ENCODE data around the gene PDZD2.
"Not testable (repeated sequence)": the region's sequence is repeated elsewhere in the genome, so short reads cannot be mapped to it uniquely, and the experiment has no call there.

PDZD2 gene

DNA sequence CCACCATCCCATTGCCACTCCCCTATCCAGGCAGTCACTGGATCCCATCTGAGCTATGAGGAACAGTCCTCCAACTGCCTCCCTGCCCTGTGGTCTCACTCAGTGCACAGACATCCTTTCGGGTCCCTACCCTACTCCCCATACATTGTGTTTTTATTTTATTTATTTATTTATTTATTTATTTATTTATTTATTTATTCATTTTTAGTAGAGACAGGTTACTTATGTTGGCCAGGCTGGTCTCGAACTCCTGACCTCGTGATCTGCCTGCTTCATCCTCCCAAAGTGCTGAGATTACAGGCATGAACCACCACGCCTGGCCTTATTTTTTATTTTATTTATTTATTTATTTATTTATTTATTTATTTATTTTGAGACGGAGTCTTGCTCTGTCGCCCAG, 137.4 kb downstream of the PDZD2 start:
- not testable (repeated sequence) for DNase-seq

GRCh38 chr5:31776976-31777651, 138.2 kb downstream of the PDZD2 start:
- DNase-seq: no peak

DNA sequence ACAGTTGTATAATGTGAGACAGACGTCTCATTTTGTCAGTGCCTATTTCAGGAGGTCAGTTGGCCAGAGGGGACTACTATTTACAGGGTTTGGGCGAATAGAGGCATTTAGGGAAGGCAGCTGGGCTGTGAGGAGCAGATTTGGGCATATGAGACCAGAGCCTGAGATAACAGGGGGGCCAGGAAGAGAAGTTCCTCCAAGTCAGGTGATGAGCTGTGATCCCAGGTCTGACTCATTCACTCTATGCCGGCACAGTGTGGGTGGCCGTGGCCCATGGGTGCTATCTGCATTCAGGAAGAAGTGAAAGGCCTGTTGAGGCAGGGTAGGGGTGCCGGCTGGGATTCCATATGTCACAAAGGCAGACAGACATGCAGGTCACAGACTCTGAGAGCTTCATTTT, 142.8 kb downstream of the PDZD2 start:
- DNase-seq: no peak

DNA sequence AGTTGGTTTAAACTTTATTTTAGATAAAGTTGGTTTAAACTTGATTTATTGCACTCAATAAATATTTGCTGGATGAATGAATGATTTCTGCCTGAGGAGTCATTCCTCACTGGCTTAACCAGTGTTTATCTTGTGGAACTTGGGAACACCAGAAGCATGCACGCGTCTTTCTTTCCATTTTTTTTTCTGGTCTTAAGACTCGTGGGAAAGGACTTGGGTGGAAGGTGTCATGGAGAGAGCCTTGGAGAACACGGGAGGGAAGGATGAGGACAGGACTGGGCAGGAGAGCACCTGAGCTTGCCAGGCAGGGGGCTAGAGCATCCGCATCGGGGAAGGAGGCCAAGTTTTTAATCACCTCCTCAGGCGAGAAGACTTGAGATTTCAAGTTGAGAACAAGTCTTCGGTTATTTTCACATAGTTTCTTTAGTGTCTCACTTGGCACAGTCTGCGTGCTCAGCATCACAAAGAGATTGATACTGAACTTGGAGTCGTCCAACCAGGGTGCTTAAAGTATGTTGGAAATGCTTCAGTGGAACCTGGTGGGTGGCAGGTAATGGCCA, 144.2 kb downstream of the PDZD2 start:
- DNase-seq: no peak

DNA sequence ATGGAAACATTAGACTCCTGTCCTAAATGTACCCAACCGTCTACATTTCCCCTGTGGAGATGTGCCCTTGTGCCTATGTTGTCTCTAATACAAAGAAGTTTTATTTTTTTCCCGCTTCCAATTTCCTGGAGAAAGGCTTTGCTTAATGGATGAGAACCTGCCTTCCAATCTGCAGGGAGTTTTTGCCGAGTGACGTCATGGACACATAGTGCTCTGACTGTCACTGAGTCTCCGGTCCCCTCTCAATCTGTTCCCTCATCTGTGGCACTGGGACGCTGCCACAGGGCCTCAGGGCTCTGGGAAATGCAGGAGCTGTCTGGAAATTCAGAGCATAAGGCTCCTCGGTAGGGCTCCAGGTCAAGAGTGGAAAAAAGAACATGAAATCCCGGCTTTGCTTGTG, 144.8 kb downstream of the PDZD2 start:
- DNase-seq: no peak

DNA sequence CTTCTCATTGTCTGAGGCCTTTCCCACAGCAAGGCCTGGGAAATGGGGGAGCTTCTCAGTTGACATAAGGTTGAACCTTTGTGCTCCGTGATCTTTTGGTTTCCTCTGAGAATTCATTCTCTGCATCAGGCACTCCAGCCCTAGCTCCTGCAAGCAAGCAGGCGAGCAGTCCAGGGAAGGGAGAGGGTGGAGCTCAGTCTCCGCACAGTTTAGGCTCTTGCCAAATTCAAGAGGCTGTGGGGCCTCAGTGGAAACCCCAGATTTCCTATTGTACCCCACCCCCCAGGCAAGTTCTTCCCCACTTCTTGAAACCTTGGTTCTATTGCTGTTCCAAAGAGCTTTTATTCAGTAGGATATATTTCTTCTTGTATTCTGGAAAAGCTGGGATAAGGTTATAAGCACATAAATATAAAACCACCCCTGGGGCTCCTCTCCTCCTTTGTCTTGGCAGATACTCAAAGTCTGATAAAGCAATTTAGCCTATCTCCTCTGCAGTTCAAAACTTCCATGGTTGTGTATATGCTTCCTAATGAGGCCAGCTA, 147.2 kb downstream of the PDZD2 start:
- no peak for DNase-seq

DNA sequence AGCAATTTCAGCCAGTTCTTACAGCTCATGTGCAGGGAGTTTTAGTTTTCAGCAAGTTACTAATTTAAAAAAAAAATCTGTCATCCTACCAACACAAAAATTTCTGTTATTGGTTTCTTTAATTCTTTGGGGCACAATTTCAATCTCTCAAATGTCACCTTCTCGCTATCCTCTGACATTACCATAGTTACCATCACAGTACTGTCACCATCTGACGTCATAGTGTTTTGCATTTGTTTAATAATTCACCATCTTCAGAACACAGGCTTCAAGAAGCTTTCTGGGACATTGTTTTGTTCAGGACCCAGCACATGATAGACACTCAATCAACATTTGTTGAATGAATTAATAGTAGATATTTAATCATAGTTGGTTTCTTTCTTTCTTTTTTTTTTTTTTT, 155.1 kb downstream of the PDZD2 start:
- DNase-seq: no peak

DNA sequence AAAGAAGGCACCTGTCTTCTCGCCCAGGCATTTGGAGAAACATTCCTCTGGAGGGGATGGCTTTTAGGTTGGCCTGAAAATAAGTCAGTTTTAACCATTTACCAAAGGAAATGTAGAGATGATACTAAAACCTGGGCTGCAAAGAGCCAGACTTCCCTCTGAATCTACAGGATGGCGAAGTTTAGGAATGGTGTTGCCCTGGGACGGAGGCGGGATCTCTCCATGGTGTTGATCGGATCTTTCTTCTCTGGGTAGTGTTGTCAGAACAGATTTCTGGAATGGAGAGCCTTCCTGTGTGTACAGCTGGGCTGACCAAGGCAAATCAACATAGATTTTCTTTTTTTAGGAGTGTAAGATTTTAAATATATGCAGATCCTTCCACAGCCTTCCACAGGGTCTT, 159.2 kb downstream of the PDZD2 start:
- DNase-seq: no peak

GRCh38 chr5:31800351-31800750, 161.4 kb downstream of the PDZD2 start:
- DNase-seq: no peak

GRCh38 chr5:31805785-31806400, 167.0 kb downstream of the PDZD2 start:
- no peak for DNase-seq

- peak; percentile 67 for DNase-seq
Observed at GRCh38 chr5:31806561-31806960, 167.6 kb downstream of the PDZD2 start.

DNA sequence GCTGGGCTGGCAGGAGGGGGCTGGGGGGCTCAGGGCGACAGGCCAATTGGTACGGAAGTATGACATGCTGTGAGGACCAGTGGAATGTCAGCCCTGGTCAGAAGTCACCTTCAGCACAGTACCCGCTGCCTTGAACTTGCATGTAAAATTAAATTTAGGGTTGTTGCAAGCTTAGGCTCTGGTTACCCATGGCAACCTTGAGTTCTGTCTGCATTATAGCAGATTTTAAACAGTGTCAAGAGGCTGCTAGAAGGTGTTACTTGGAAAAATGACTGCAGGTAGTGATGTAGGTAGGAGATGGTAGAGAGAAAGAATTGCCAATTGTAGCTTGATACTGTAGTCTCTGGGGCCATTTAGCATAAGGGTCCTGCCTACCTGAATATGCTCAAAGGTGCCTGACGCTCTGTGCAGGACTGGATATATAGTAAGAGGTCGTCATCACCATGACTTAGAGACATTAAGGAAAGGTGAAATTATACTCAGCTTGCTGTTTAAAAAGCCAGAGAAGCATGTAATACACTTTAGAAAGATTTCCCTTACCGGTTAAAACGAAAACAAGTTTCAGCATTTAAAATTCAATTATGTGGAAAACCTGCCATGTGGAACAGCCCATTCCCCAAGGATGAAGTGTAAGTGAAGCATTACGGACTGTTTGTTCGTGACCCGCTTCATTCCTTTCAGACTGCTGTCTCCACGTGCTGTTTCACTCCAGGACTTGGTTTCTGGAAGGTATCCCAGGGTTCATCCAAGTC, 169.0 kb downstream of the PDZD2 start:
- no peak for DNase-seq

DNA sequence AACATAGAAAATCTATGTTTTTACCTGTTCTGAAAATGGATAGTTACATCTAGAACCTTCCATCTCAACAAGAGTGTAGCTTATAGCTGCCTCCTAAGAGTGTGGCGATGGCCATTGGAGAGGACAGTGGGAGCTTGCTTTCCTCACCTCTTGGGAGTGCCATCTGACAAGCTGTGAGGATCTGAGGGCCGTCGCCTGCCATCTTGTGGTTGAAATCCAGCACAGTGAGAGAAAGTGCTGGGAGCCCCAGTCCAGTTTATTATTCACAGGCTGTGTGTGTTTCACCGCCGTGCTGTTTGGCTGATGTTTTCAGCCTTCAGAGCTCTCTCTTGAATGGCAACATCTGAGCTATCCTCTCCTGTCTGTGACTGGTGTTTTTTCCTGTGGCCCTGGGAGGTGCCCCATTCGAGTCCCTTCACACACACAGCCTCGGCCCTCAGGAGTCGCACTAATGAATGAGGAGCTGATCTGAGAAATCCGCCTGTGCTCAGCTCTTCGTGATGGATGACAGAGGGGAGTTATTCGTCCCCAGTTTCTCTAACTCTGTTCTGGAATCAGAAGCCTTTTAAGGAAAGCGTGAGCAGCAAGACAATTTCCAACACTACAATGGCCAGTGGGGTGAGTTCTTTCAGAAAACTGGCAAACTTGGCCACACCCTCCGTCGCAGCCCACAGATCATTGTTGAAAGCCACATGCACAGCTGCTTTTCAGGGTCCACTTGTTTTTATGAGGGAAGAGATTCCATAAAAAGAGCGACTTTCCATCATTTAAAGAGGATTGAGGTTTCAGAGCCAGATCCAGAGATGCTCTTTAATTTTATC, 170.3 kb downstream of the PDZD2 start:
- peak; percentile 70 for DNase-seq

- DNase-seq: peak; percentile 90
Observed at GRCh38 chr5:31811210-31811609, 172.3 kb downstream of the PDZD2 start.

- DNase-seq: no peak
Observed at GRCh38 chr5:31815376-31815775, 176.4 kb downstream of the PDZD2 start.

DNA sequence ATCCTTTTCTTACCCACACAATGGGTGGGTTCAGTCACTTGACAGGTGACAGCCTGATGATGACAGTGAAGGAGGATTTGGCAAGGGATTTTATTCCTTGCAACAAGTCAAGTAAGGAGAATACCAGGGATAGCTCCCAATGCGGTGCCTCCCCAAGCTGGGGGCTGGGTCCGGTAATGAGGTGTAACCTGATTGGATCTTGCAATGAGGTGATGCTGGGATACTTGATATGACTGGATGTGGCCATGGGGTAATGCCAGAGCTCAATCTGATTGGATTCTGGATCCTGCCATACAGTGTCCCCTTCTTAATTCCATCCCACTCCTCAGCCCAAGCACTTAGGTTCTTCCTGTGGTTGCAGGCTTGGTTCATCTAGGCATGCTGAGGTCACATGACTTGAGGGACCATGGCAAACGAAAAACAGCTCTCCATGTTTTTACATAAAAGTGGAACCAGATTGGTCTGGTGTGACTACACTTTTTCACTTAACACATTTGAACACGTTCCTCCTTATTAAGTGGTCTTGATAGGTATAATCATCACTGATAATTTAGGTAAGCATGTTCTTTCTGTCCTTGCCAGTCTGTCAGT, 181.1 kb downstream of the PDZD2 start:
- DNase-seq: no peak

DNA sequence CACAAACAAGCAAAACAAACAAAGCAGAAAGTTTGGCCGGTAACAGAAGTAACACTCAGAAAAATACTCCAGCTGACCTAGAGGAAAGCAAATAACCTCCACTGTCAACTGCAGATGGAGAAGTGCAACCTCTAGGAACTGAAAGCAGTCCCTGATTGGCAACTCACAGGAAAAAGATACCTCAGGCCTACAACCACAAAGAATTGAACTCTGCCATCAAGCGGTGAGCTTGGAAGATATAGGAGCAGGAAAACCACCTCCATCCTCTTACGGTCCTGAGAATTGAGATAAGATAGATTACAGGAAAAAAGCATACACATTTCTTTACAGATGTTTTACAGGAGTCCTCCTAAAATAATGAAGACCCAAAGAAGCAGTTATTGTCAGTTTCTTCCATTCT, 184.5 kb downstream of the PDZD2 start:
- no peak for DNase-seq

- no peak for DNase-seq
Observed at GRCh38 chr5:31824869-31825517, 186.1 kb downstream of the PDZD2 start.

GRCh38 chr5:31825518-31826068, 186.7 kb downstream of the PDZD2 start:
- DNase-seq: peak; percentile 60

DNA sequence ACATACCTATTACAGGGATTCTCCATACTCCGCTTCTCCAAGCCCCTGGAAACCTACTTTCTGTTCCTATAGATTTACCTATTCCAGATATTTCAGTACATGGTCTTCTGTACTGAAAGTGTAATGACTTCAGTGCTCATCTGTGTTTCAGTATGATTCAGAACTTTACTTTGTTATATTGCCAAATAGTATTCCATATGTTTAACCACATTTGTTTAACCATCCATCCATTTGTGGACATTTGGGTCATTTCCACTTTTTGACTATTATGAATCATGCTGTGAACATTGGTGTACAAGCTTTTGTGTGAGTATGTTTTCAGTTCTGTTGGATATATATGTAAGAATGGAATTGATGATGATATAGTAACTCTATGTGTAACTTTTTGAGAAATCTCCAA, 188.9 kb downstream of the PDZD2 start:
- DNase-seq: peak; percentile 90

DNA sequence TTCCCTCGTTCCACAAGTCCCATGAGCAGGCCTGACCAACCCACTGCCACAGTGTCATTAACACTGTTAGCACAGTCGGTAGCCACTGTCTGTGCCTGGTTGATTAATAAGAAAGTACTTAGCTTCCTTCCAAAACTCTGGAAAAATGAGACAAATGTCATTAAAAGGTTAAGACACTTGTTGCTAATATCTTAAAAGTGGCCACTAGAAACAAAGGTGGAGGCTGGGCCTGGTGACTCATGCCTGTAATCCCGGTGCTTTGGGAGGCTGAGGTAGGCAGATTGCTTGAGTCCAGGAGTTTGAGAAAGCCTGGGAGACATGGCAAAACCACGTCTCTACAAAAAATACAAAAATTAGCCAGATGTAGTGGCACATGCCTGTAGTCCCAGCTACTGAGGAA, 194.0 kb downstream of the PDZD2 start:
- DNase-seq: no peak

Data from fibroblast of skin of right quadriceps (primary cell).